ENCODE results near the gene PTGIS. TPM values are rescaled to one million over a fixed set of nuclear protein-coding genes. Genes with fewer than 3 reads are reported as not detected.

PTGIS gene
- total RNA-seq, 6 experiments from 2014 or later = 9.0 to 30.5 (median 13.7) TPM

DNA sequence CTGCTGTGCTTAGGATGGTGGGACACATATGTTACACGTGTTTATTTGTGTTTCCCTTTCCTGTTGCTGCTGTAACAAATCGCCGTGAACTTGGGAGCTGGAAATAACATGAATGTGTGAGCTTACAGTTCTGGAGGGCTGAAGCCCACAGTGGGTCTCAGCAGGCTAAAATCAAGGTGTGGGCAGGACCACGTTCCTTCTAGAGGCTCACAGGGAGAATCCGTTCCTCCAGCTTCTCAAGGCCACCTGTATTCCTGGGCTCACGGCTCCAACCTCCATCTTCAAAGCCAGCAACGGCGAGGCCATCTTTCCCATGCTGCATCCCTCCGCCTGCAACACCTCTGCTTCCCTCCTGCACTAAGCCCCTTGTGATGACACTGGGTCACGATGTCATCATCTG is 27.4 kb upstream of the PTGIS start:
- 81% methylated on average over 8 of the region's 10 CpGs for WGBS (ENCODE audit: insufficient coverage, low coverage, low lambda C conversion rate, missing lambda C conversion rate)
- H3K9me3 ChIP-seq = no peaks in the 10 kb centered on the region
- intact Hi-C loops (cut with DNase I) = no loop called here
- no peak overlapping the region for H3K27ac ChIP-seq
- no peak for ATAC-seq
- H3K27me3 ChIP-seq = no peaks in the 10 kb centered on the region
- H3K4me3 ChIP-seq = no peak overlapping the region
- H3K4me1 ChIP-seq = no peaks in the 10 kb centered on the region
- TF ChIP-seq, protein P1, sequence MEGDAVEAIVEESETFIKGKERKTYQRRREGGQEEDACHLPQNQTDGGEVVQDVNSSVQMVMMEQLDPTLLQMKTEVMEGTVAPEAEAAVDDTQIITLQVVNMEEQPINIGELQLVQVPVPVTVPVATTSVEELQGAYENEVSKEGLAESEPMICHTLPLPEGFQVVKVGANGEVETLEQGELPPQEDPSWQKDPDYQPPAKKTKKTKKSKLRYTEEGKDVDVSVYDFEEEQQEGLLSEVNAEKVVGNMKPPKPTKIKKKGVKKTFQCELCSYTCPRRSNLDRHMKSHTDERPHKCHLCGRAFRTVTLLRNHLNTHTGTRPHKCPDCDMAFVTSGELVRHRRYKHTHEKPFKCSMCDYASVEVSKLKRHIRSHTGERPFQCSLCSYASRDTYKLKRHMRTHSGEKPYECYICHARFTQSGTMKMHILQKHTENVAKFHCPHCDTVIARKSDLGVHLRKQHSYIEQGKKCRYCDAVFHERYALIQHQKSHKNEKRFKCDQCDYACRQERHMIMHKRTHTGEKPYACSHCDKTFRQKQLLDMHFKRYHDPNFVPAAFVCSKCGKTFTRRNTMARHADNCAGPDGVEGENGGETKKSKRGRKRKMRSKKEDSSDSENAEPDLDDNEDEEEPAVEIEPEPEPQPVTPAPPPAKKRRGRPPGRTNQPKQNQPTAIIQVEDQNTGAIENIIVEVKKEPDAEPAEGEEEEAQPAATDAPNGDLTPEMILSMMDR (IDR thresholded peaks at IDR 0.05) = no peak
- no peak for TF ChIP-seq POLR2A (IDR thresholded peaks at IDR 0.05)
- no peaks in the 10 kb centered on the region for H3K36me3 ChIP-seq
- no peak for DNase-seq

DNA sequence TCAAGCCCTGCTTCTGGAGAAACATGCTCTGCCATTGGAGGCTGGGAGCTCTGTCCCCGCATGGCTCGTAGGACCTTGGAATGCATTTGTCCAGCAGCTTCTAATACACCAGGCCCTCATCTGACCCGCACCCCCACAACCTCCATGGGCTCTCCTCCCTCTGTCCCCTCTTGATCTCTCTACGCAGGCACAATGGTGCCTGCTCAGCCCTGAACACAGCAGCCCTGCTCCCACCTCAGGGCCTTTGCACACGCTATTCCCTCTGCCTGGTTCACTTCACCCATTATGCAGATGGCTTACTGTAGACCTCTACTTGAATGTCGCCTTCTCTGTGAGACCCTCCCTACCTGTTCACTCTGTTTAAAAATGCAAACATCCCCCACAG is 27.0 kb upstream of the PTGIS start:
- Histone ChIP-seq H3K27me3 (no peaks in the 10 kb centered on the region), H3K9me3 (no peaks in the 10 kb centered on the region), H3K4me3 (no peak overlapping the region), H3K4me1 (no peaks in the 10 kb centered on the region), H3K27ac (peak overlapping the region in 1 of 3 donors; percentile 1), H3K36me3 (no peaks in the 10 kb centered on the region)
- TF ChIP-seq, protein P1 (IDR thresholded peaks at IDR 0.05) = no peak
- TF ChIP-seq POLR2A (IDR thresholded peaks at IDR 0.05) = no peak
- no peak for ATAC-seq
- 85% methylated on average over 2 of the region's 6 CpGs for WGBS (ENCODE audit: insufficient coverage, low coverage, low lambda C conversion rate, missing lambda C conversion rate)
- intact Hi-C loops (cut with DNase I) = no loop called here
- DNase-seq = no peak

DNA sequence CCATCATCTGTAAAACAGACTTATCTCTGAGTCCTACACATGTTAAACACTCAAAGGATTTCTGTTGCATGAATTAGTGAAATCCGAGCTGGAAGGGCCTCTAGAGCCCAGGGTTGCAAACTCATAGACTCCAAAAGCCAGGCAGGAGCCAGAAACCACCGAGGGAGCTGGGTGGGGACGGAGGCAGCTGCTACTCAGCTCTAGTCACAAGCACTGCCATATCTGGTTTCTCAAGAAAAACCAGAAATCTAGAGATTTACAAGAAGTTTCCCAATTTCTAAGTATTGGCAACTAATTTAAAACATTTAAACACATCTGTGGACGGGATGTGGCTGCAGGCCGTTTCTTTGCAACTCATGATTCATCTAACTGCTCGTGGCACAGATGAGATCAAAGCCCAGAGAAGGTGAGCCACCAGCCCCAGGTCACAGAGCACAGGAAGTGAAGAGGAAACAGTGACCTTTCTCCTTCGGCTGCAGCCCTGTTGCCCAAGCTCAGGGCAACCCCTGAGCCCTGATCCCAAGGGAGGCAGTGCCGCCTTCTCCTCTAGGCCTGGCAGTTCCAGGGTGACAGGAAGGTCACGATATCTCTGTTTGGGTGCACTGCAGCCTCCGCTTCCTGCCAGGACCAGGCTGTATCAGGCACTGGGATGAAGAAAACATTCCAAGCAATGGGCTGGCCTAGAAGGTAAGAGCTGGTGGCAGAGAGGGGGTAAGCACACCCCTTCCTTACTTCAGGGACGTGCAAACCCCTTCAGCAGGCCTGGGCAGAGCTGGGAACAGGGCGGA is 26.4 kb upstream of the PTGIS start:
- Histone ChIP-seq H3K4me3 (no peak overlapping the region), H3K36me3 (no peaks in the 10 kb centered on the region), H3K27ac (peak overlapping the region in 1 of 3 donors; percentile 20), H3K4me1 (no peaks in the 10 kb centered on the region), H3K27me3 (no peaks in the 10 kb centered on the region), H3K9me3 (no peaks in the 10 kb centered on the region)
- WGBS (ENCODE audit: insufficient coverage, low coverage, low lambda C conversion rate, missing lambda C conversion rate) = 60% methylated on average over 5 of the region's 12 CpGs
- ATAC-seq = peak; percentile 26 to 67 (median 60)
- TF ChIP-seq, protein P1 (IDR thresholded peaks at IDR 0.05) = no peak
- TF ChIP-seq POLR2A (IDR thresholded peaks at IDR 0.05) = no peak
- intact Hi-C loops (cut with DNase I) = no loop called here
- no peak for DNase-seq

DNA sequence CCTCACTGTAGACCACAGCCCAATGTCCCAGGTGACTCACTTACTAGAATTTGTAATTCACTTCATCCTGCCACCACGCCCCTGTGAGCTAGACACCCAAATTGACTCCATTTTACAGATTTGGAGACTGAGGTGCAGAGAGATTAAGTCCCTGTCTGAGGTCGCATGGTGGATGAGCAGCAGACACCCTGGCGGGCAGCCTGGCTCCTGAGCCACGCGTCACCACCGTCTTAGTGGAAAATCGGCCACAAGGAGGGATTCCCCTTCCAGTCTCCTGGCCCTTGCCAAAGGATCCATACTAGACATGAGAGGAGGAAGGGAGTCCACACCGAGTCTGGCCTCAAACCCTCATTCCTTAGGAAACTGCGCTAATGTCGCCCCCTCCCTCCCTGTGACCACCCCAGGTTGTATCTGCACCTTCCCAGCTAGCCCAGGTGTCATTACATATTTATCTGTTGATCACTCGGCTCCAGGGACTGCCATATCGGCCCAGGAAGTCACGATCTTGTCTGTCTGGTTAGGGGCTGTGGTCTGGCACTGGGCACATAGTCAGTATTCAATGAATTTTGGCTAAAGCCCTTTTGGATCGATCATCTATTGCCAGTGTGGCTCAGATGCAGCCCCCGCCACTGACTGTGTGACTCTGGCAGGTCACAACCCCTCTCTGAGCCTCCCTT is 25.7 kb upstream of the PTGIS start:
- 85% methylated on average over 8 of the region's 15 CpGs for WGBS (ENCODE audit: insufficient coverage, low coverage, low lambda C conversion rate, missing lambda C conversion rate)
- Histone ChIP-seq H3K27me3 (no peaks in the 10 kb centered on the region), H3K27ac (peak overlapping the region in 1 of 3 donors; percentile 20), H3K4me1 (no peaks in the 10 kb centered on the region), H3K9me3 (no peaks in the 10 kb centered on the region), H3K4me3 (no peak overlapping the region), H3K36me3 (no peaks in the 10 kb centered on the region)
- intact Hi-C loops (cut with DNase I) = no loop called here
- no peak for DNase-seq
- TF ChIP-seq POLR2A (IDR thresholded peaks at IDR 0.05) = no peak
- TF ChIP-seq, protein P1 (IDR thresholded peaks at IDR 0.05) = no peak
- no peak for ATAC-seq

Data from right lobe of liver (tissue), 6 donors.